Astrocyte of the cerebellum (primary cell): Measurements from ENCODE around the gene PCDHA9.
"Not testable (repeated sequence)": the region's sequence is repeated elsewhere in the genome, so short reads cannot be mapped to it uniquely, and the experiment has no call there.

Experiments used
- DNase-seq: peaks from one replicate; pipeline ENCODE4 v3.0.0-alpha.2; 2011; ENCODE audit warnings: low read depth
- H3K4me3 ChIP-seq: 2 replicates; pipeline ENCODE4 v1.5.1; 2011; ENCODE audit warnings: mild to moderate bottlenecking, low read depth, low read length, moderate library complexity
- in situ Hi-C: cut with HindIII; loops from 2 replicates; pipeline ENCODE4 v1.10.0; 2017; ENCODE audit warnings: low sequenced_read_pairs
- TF ChIP-seq, protein P1 (sequence below): IDR thresholded peaks from 2 replicates; pipeline ENCODE4 v1.5.1; 2012; ENCODE audit warnings: low read length, low read depth, moderate library complexity, mild to moderate bottlenecking; ENCODE audit errors: missing control alignments

The PCDHA9 gene

GRCh38 chr5:140833993-140834392, 14.2 kb upstream of the PCDHA9 start, which contains the start of gene PCDHA7:
PCDHA7 (plus strand) TSS chr5:140834269; CDS start chr5:140834384, 115 bp downstream.
- TF ChIP-seq, protein P1, sequence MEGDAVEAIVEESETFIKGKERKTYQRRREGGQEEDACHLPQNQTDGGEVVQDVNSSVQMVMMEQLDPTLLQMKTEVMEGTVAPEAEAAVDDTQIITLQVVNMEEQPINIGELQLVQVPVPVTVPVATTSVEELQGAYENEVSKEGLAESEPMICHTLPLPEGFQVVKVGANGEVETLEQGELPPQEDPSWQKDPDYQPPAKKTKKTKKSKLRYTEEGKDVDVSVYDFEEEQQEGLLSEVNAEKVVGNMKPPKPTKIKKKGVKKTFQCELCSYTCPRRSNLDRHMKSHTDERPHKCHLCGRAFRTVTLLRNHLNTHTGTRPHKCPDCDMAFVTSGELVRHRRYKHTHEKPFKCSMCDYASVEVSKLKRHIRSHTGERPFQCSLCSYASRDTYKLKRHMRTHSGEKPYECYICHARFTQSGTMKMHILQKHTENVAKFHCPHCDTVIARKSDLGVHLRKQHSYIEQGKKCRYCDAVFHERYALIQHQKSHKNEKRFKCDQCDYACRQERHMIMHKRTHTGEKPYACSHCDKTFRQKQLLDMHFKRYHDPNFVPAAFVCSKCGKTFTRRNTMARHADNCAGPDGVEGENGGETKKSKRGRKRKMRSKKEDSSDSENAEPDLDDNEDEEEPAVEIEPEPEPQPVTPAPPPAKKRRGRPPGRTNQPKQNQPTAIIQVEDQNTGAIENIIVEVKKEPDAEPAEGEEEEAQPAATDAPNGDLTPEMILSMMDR, result no peak
- no peak for DNase-seq
- H3K4me3 ChIP-seq, result no peak within 1 kb of the TSS
- in situ Hi-C loops, result no loop called here

DNA sequence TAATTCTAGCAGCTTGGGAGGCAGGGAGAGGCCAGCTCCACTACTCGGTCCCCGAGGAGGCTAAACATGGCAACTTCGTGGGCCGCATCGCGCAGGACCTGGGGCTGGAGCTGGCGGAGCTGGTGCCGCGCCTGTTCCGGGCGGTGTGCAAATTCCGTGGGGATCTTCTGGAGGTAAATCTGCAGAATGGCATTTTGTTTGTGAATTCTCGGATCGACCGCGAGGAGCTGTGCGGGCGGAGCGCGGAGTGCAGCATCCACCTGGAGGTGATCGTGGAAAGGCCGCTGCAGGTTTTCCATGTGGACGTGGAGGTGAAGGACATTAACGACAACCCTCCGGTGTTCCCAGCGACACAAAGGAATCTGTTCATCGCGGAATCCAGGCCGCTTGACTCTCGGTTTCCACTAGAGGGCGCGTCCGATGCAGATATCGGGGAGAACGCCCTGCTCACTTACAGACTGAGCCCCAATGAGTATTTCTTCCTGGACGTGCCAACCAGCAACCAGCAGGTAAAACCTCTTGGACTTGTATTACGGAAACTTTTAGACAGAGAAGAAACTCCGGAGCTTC, 13.7 kb upstream of the PCDHA9 start:
- in situ Hi-C loops, DNase-seq, H3K4me3 ChIP-seq: not testable (repeated sequence)

DNA sequence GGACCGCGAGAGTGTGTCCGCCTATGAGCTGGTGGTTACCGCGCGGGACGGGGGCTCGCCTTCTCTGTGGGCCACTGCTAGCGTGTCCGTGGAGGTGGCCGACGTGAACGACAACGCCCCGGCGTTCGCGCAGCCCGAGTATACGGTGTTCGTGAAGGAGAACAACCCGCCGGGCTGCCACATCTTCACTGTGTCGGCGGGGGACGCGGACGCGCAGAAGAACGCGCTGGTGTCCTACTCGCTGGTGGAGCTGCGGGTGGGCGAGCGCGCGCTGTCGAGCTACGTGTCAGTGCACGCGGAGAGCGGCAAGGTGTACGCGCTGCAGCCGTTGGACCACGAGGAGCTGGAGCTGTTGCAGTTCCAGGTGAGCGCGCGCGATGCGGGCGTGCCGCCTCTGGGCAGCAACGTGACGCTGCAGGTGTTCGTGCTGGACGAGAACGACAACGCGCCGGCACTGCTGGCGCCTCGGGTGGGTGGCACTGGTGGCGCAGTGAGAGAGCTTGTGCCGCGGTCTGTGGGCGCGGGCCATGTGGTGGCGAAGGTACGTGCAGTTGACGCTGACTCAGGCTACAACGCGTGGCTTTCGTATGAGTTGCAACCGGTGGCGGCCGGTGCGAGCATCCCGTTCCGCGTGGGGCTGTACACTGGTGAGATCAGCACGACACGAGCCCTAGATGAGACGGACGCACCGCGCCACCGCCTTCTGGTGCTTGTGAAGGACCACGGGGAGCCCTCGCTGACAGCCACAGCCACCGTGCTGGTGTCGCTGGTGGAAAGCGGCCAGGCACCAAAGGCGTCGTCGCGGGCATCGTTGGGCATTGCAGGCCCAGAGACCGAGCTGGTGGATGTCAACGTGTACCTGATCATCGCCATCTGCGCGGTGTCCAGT, 12.3 kb upstream of the PCDHA9 start:
- in situ Hi-C loops, result no loop called here
- TF ChIP-seq, protein P1, result no peak
- H3K4me3 ChIP-seq, result no peak overlapping the region
- DNase-seq, result no peak

- TF ChIP-seq, protein P1, result no peak
- in situ Hi-C loops, result no loop called here
- no peak within 1 kb of the TSS for H3K4me3 ChIP-seq
- DNase-seq, result no peak
Observed at GRCh38 chr5:140840978-140841962, 6.9 kb upstream of the PCDHA9 start, which contains the start of gene PCDHA8. PCDHA8 (plus strand) TSS chr5:140841187; CDS start chr5:140841322, 135 bp downstream.

GRCh38 chr5:140842798-140843733, 5.1 kb upstream of the PCDHA9 start:
- in situ Hi-C loops, result no loop called here
- H3K4me3 ChIP-seq, result no peak overlapping the region
- DNase-seq, result no peak
- TF ChIP-seq, protein P1, result no peak

- H3K4me3 ChIP-seq, in situ Hi-C loops, DNase-seq: not testable (repeated sequence)
Observed at GRCh38 chr5:140849831-140850634, 1.9 kb downstream of the PCDHA9 start.
